H9 (cell line): ENCODE measurements around the gene EPC1. TPM values are rescaled to one million over a fixed set of nuclear protein-coding genes. Genes with fewer than 3 reads are reported as not detected.
"Not testable (repeated sequence)": the region's sequence is repeated elsewhere in the genome, so short reads cannot be mapped to it uniquely, and the experiment has no call there.

Source experiments
- DNase-seq: peaks from one replicate; pipeline ENCODE4 v3.0.0-alpha.2; 2017
- H2AFZ ChIP-seq: one replicate; pipeline ENCODE4 v1.6.1; 2013; ENCODE audit warnings: mild to moderate bottlenecking, low read length, control low read depth, moderate library complexity
- H2AK5ac ChIP-seq: 2 replicates; pipeline ENCODE4 v1.6.1; 2013; ENCODE audit warnings: low read length, control low read depth, mixed read lengths; ENCODE audit not compliant: insufficient read length
- H2BK120ac ChIP-seq: one replicate; pipeline ENCODE4 v1.6.1; 2013; ENCODE audit warnings: low read depth, mild to moderate bottlenecking, low read length, control low read depth, inconsistent platforms; ENCODE audit not compliant: poor library complexity, severe bottlenecking
- H2BK12ac ChIP-seq: 2 replicates; pipeline ENCODE4 v1.6.1; 2013; ENCODE audit warnings: low read length, control low read depth, mixed read lengths, low read depth; ENCODE audit not compliant: insufficient read length
- H2BK15ac ChIP-seq: 2 replicates; pipeline ENCODE4 v1.6.1; 2013; ENCODE audit warnings: low read depth, low read length, control low read depth
- H2BK20ac ChIP-seq: one replicate; pipeline ENCODE4 v1.6.1; 2013; ENCODE audit warnings: low read depth, mild to moderate bottlenecking, low read length, control low read depth, inconsistent platforms; ENCODE audit not compliant: poor library complexity, severe bottlenecking
- H2BK5ac ChIP-seq: 2 replicates; pipeline ENCODE4 v1.6.1; 2013; ENCODE audit warnings: low read length, control low read depth, mixed read lengths; ENCODE audit not compliant: insufficient read length
- H3K14ac ChIP-seq: 2 replicates; pipeline ENCODE4 v1.6.1; 2013; ENCODE audit warnings: low read length, control low read depth; ENCODE audit not compliant: insufficient read depth
- H3K18ac ChIP-seq: 2 replicates; pipeline ENCODE4 v1.6.1; 2013; ENCODE audit warnings: low read depth, mild to moderate bottlenecking, mixed read lengths, low read length, control low read depth; ENCODE audit not compliant: insufficient read length
- H3K23ac ChIP-seq: 2 replicates; pipeline ENCODE4 v1.6.1; 2013; ENCODE audit warnings: low read length, control low read depth, mixed read lengths, low read depth; ENCODE audit not compliant: insufficient read length
- H3K23me2 ChIP-seq: 2 replicates; pipeline ENCODE4 v1.6.1; 2013; ENCODE audit warnings: low read depth, mild to moderate bottlenecking, mixed read lengths, low read length, control low read depth; ENCODE audit not compliant: insufficient read length, poor library complexity, severe bottlenecking
- H3K27ac ChIP-seq: 2 replicates; pipeline ENCODE4 v1.5.1; 2013; ENCODE audit warnings: low read length, control low read depth, mixed read lengths, low read depth; ENCODE audit not compliant: insufficient read length
- H3K27me3 ChIP-seq: 2 replicates; pipeline ENCODE4 v1.6.1; 2013; ENCODE audit warnings: low read length, control low read depth, inconsistent platforms; ENCODE audit not compliant: insufficient read depth
- H3K4ac ChIP-seq: 2 replicates; pipeline ENCODE4 v1.6.1; 2013; ENCODE audit warnings: low read depth, mild to moderate bottlenecking, control low read depth, inconsistent platforms, low read length, moderate library complexity
- H3K4me1 ChIP-seq: 2 replicates; pipeline ENCODE4 v1.6.1; 2013; ENCODE audit warnings: low read length, control low read depth, inconsistent platforms; ENCODE audit not compliant: insufficient read depth
- H3K4me2 ChIP-seq: 2 replicates; pipeline ENCODE4 v1.6.1; 2013; ENCODE audit warnings: low read length, control low read depth, mixed read lengths; ENCODE audit not compliant: insufficient read length, insufficient read depth
- H3K56ac ChIP-seq: 2 replicates; pipeline ENCODE4 v1.6.1; 2013; ENCODE audit warnings: low read depth, mild to moderate bottlenecking, mixed read lengths, low read length, control low read depth; ENCODE audit not compliant: insufficient read length
- H3K79me1 ChIP-seq: 2 replicates; pipeline ENCODE4 v1.6.1; 2013; ENCODE audit warnings: low read depth, mild to moderate bottlenecking, moderate library complexity, low read length, control low read depth, inconsistent platforms; ENCODE audit not compliant: insufficient read depth, poor library complexity, severe bottlenecking
- H3K79me2 ChIP-seq: 2 replicates; pipeline ENCODE4 v1.6.1; 2013; ENCODE audit warnings: low read length, control low read depth, inconsistent platforms; ENCODE audit not compliant: insufficient read depth
- H3K9ac ChIP-seq: 2 replicates; pipeline ENCODE4 v1.6.1; 2013; ENCODE audit warnings: low read length, control low read depth, mixed read lengths; ENCODE audit not compliant: insufficient read length; ENCODE audit errors: extremely low read depth
- H3K9me3 ChIP-seq: one replicate; pipeline ENCODE4 v1.6.1; 2013; ENCODE audit warnings: low read depth, low read length, inconsistent platforms; ENCODE audit not compliant: control insufficient read depth
- H3T11ph ChIP-seq: one replicate; pipeline ENCODE4 v1.6.1; 2013; ENCODE audit warnings: mild to moderate bottlenecking, low read length, control low read depth, inconsistent platforms
- H4K20me1 ChIP-seq: one replicate; pipeline ENCODE4 v1.6.1; 2013; ENCODE audit not compliant: control insufficient read depth, insufficient read length, insufficient read depth
- H4K5ac ChIP-seq: 2 replicates; pipeline ENCODE4 v1.6.1; 2013; ENCODE audit warnings: low read depth, mild to moderate bottlenecking, mixed read lengths, low read length, control low read depth; ENCODE audit not compliant: insufficient read length
- H4K8ac ChIP-seq: replicated peaks from 2 replicates; pipeline ENCODE4 v1.6.1; 2013; ENCODE audit warnings: low read length, control low read depth, mixed read lengths, low read depth; ENCODE audit not compliant: insufficient read length
- H4K91ac ChIP-seq: 2 replicates; pipeline ENCODE4 v1.6.1; 2013; ENCODE audit warnings: low read depth, mild to moderate bottlenecking, moderate library complexity, mixed read lengths, low read length, control low read depth; ENCODE audit not compliant: insufficient read length
- H3K27ac Mint-ChIP-seq, 3 experiments: 2 replicates in 2 of 3; 3 replicates in 1 of 3; pipeline ENCODE4 v1.8.0; 2020 to 2021; ENCODE audit warnings: mixed read lengths in 3 of 3, mild to moderate bottlenecking in 1 of 3, moderate library complexity in 1 of 3
- H3K27me3 Mint-ChIP-seq: 2 replicates; pipeline ENCODE4 v1.8.0; 2021; ENCODE audit warnings: low read depth, mild to moderate bottlenecking, moderate library complexity, mixed read lengths
- H3K36me3 Mint-ChIP-seq, 3 experiments: 2 replicates in 2 of 3; 3 replicates in 1 of 3; pipeline ENCODE4 v1.8.0; 2020 to 2021; ENCODE audit warnings: low read depth in 3 of 3, mixed read lengths in 3 of 3; ENCODE audit not compliant: insufficient read depth in 1 of 3
- H3K4me1 Mint-ChIP-seq, 2 experiments: 2 replicates each; pipeline ENCODE4 v1.8.0; 2020; ENCODE audit warnings: mixed read lengths in 2 of 2
- H3K4me3 Mint-ChIP-seq, 2 experiments: 2 replicates in 1 of 2; 3 replicates in 1 of 2; pipeline ENCODE4 v1.8.0; 2020 to 2021; ENCODE audit warnings: mild to moderate bottlenecking in 2 of 2, mixed read lengths in 2 of 2, moderate library complexity in 1 of 2
- H3K9me3 Mint-ChIP-seq, 2 experiments: 2 replicates in 1 of 2; 3 replicates in 1 of 2; pipeline ENCODE4 v1.8.0; 2020; ENCODE audit warnings: mild to moderate bottlenecking in 2 of 2, mixed read lengths in 2 of 2, moderate library complexity in 1 of 2
- CTCF ChIP-seq: fragments of 200-600 bp; sonication (generic); conservative IDR thresholded peaks from 3 replicates; pipeline ENCODE4 v1.8.0; 2021; ENCODE audit warnings: antibody characterized with exemption, mild to moderate bottlenecking
- WGBS: extraction: QIAGEN DNeasy Blood & Tissue Kit; methylation state at CpG from one replicate; pipeline ENCODE4 v1.1.7; 2013; ENCODE audit warnings: missing lambda C conversion rate, low lambda C conversion rate, mixed read lengths; ENCODE audit not compliant: insufficient read length; ENCODE audit errors: extremely low coverage; 5-methylcytosine and 5-hydroxymethylcytosine counted together
- total RNA-seq: library from RNA; stranded (reverse); gene quantifications from 2 replicates; pipeline ENCODE4 v1.2.1, GENCODE V29; 2021

The EPC1 gene
- total RNA-seq, 1 experiment from 2014 or later, result 32.5 TPM

GRCh38 chr10:32366111-32366510, 19.2 kb upstream of the EPC1 start:
- Histone ChIP-seq H4K5ac (no peak overlapping the region), H3K79me2 (no peaks in the 10 kb centered on the region), H4K91ac (no peak overlapping the region), H3K27ac (no peak overlapping the region), H3K23me2 (no peaks in the 10 kb centered on the region), H3K27me3 (no peaks in the 10 kb centered on the region), H2BK5ac (no peak overlapping the region), H3K4me2 (no peak overlapping the region), H3K4ac (no peak overlapping the region), H4K20me1 (no peaks in the 10 kb centered on the region), H3T11ph (no peak overlapping the region), H3K9ac (no peak overlapping the region), H3K56ac (no peak overlapping the region), H3K4me1 (no peaks in the 10 kb centered on the region), H3K9me3 (no peaks in the 10 kb centered on the region), H4K8ac (no peak overlapping the region), H2BK12ac (no peak overlapping the region), H2BK120ac (no peak overlapping the region), H2AK5ac (no peak overlapping the region), H3K79me1 (peaks cover under 1% of the 10 kb centered on the region), H2AFZ (no peak overlapping the region), H3K23ac (no peak overlapping the region), H3K18ac (no peak overlapping the region), H2BK15ac (no peak overlapping the region), H2BK20ac (no peak overlapping the region), H3K14ac (no peak overlapping the region)
- no peak for TF ChIP-seq CTCF
- Mint-ChIP-seq H3K27ac (no peak overlapping the region), H3K9me3 (no peaks in the 10 kb centered on the region), H3K27me3 (no peaks in the 10 kb centered on the region), H3K36me3 (0 out of 7 replicates have a peak, but pooled peaks cover 0 to 4% (median 0%) of the 10 kb centered on the region in 3 experiments), H3K4me3 (no peak overlapping the region), H3K4me1 (peaks cover 22 to 26% of the 10 kb centered on the region in 2 experiments)
- no peak for DNase-seq
- no CpG with 5 or more reads among the region's 4 CpGs for WGBS

- H2BK120ac ChIP-seq, DNase-seq, H3K9me3 ChIP-seq, H3K79me1 ChIP-seq, H3K36me3 Mint-ChIP-seq, H3K4me3 Mint-ChIP-seq, H3K23ac ChIP-seq, H3K27ac ChIP-seq, H3T11ph ChIP-seq, H3K27me3 Mint-ChIP-seq, H3K27me3 ChIP-seq, H2BK20ac ChIP-seq, H3K27ac Mint-ChIP-seq, H3K4me1 ChIP-seq, H2AK5ac ChIP-seq, H3K4ac ChIP-seq, H3K18ac ChIP-seq, H3K9ac ChIP-seq, H3K56ac ChIP-seq, H4K8ac ChIP-seq, H4K91ac ChIP-seq, H3K4me2 ChIP-seq, H4K5ac ChIP-seq, H2BK15ac ChIP-seq, H3K9me3 Mint-ChIP-seq, H4K20me1 ChIP-seq, H2BK12ac ChIP-seq, H3K23me2 ChIP-seq, H3K79me2 ChIP-seq, H3K14ac ChIP-seq, H2BK5ac ChIP-seq, H2AFZ ChIP-seq: not testable (repeated sequence)
- peaks cover 25 to 28% of the 10 kb centered on the region in 2 experiments for H3K4me1 Mint-ChIP-seq
- no CpG with 5 or more reads among the region's 8 CpGs for WGBS
These were observed 18.4 kb upstream of the EPC1 start for GRCh38 chr10:32365404-32365803.
